ENCODE results near the gene TMEM253. TPM values are rescaled to one million over a fixed set of nuclear protein-coding genes. Genes with fewer than 3 reads are reported as not detected.

Gene TMEM253
- total RNA-seq, 1 donor from 2014 or later, result not detected

DNA sequence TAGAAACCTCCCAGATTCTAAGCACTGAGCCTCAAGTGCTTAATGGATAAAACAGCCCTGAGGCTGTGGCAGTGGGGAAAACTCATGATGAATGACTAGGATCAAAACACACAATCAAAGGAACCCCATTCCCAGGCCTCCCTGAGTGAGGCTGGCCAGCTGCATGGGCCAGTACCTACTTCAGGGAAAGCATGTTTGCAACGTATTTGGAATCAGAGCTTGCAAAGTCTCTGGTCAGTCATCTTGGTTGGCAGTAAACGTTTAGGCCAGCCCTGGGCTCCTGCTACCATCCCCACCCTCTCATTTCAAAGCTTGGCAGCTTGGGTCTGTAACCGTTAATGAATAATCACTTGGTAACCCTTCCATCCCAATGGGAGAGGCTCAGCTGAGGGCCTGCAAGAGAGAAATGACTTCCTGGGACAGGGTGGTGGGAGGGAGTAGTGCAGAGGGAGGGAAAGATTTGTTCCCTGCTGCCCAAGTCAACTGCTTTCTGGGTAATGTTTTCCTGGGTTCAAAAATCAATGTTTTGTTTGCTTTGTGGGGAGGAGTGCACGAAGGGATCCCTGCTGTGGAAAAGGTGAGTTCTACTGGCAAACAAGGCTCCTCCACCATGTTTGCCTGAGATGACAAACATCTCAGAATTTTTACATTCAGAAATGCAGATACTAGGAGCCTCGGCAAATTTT is 45.3 kb upstream of the TMEM253 start:
- no peaks in the 10 kb centered on the region for H3K27me3 ChIP-seq
- no peak for DNase-seq (ENCODE audit: extremely low spot score in 2 of 2)
- intact Hi-C loops (cut with DNase I), result no loop called here
- no peak overlapping the region for H3K27ac ChIP-seq
- TF ChIP-seq, protein P1, sequence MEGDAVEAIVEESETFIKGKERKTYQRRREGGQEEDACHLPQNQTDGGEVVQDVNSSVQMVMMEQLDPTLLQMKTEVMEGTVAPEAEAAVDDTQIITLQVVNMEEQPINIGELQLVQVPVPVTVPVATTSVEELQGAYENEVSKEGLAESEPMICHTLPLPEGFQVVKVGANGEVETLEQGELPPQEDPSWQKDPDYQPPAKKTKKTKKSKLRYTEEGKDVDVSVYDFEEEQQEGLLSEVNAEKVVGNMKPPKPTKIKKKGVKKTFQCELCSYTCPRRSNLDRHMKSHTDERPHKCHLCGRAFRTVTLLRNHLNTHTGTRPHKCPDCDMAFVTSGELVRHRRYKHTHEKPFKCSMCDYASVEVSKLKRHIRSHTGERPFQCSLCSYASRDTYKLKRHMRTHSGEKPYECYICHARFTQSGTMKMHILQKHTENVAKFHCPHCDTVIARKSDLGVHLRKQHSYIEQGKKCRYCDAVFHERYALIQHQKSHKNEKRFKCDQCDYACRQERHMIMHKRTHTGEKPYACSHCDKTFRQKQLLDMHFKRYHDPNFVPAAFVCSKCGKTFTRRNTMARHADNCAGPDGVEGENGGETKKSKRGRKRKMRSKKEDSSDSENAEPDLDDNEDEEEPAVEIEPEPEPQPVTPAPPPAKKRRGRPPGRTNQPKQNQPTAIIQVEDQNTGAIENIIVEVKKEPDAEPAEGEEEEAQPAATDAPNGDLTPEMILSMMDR (IDR thresholded peaks at IDR 0.05), result no peak
- TF ChIP-seq POLR2AphosphoS5 (IDR thresholded peaks at IDR 0.05; ENCODE audit: insufficient read depth in 1 of 2, low read depth in 1 of 2) (no peak), POLR2A (IDR thresholded peaks at IDR 0.05) (no peak)
- H3K4me3 ChIP-seq, result no peak overlapping the region
- H3K36me3 ChIP-seq, result no peaks in the 10 kb centered on the region
- H3K9me3 ChIP-seq, result no peaks in the 10 kb centered on the region
- no peaks in the 10 kb centered on the region for H3K4me1 ChIP-seq

DNA sequence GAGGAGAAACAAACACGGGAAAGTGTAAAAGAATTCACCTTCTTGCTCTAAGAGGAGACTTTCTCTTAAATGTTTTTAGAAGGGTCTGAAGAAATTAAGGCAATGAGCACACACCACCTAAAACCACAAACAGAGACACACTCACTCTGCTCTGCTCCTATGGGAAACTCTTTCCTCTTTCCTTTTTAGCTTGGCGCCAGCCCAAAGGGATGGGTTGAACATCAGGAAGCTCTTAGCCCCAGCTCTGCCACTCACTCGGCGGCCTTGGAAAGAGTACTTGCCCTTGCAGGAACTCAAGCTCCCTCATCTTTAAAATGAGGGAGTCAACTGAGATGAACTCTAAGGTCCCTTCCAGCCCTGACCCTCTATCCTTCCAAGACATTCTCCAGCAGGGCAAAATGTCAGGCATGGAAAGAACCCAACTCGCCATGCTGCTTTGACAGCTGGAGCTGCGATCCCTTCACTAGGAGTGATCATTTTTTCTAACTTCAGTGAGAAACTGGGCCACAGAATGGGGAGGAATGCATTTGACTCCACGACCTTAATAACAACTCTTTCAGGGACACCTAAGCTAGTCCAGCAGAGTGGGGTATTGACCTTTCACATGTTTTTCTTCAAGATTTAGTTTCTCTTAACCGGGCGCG is 44.2 kb upstream of the TMEM253 start:
- no peaks in the 10 kb centered on the region for H3K4me1 ChIP-seq
- TF ChIP-seq, protein P1 (IDR thresholded peaks at IDR 0.05), result no peak
- TF ChIP-seq POLR2A (IDR thresholded peaks at IDR 0.05) (no peak), POLR2AphosphoS5 (IDR thresholded peaks at IDR 0.05; ENCODE audit: insufficient read depth in 1 of 2, low read depth in 1 of 2) (no peak)

DNA sequence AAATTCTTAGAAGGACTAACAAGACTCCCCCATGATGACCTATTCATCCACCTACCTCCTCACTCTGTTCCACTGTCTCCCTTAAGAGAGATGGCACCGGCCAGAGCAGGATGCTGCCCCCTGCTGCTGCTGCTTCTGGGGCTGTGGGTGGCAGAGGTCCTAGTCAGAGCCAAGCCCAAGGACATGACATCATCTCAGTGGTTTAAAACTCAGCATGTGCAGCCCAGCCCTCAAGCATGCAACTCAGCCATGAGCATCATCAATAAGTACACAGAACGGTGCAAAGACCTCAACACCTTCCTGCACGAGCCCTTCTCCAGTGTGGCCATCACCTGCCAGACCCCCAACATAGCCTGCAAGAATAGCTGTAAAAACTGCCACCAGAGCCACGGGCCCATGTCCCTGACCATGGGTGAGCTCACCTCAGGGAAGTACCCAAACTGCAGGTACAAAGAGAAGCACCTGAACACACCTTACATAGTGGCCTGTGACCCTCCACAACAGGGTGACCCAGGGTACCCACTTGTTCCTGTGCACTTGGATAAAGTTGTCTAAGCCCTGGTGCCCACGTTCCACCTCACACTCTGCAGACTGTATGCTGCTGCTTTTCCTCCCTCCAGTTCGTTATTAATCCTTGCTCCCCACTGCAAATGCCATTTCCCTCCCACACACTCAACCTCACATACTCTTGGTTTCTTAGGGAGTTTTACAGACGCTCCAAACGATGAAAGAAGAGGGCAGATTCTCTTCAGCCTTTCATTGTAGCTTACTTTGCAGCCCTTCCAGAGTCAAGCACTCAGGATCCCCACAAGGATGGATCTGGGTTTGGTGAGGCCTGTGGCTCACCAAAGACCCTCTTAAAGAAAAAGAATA is 42.8 kb upstream of the TMEM253 start, which contains the start of gene RNASE8:
TSS of gene RNASE8 (plus strand) at position 20 of the 873 bp plus-strand sequence. CDS start at position 91, 71 bp downstream.
- intact Hi-C loops (cut with DNase I), result no loop called here
- no peak for DNase-seq (ENCODE audit: extremely low spot score in 2 of 2)
- Histone ChIP-seq H3K36me3 (no peaks in the 10 kb centered on the region), H3K4me3 (no peak within 1 kb of the TSS), H3K27me3 (no peaks in the 10 kb centered on the region), H3K4me1 (no peaks in the 10 kb centered on the region), H3K27ac (no peak within 1 kb of the TSS), H3K9me3 (no peaks in the 10 kb centered on the region)
- TF ChIP-seq POLR2AphosphoS5 (IDR thresholded peaks at IDR 0.05; ENCODE audit: insufficient read depth in 1 of 2, low read depth in 1 of 2) (no peak), POLR2A (IDR thresholded peaks at IDR 0.05) (no peak)
- TF ChIP-seq, protein P1 (IDR thresholded peaks at IDR 0.05), result no peak

More for the DNA sequence above, 44.2 kb upstream of the TMEM253 start:
- DNase-seq (ENCODE audit: extremely low spot score in 2 of 2), result no peak
- Histone ChIP-seq H3K27ac (no peak overlapping the region), H3K9me3 (no peaks in the 10 kb centered on the region), H3K27me3 (no peaks in the 10 kb centered on the region), H3K36me3 (no peaks in the 10 kb centered on the region), H3K4me3 (no peak overlapping the region)
- intact Hi-C loops (cut with DNase I), result no loop called here

DNA sequence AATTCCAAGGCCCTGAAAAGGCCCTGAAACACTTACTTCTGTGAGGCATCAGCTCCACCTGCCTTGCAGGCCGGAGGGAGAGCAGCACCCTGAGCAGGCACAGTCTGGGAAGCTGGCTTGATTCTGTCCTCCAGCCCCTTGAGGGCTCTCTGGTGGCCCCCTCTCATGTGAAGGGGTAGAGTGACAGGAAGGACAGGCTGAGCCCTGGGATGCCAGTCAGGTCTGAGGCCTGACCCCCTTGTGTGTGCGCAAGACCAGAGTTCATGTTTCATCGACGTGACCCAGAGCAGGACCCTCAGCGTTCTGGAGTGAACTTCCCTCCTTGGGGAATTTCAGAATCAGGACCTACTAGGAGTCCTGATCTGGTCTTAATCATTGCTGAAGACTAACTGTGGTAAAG is 42.0 kb upstream of the TMEM253 start:
- no peaks in the 10 kb centered on the region for H3K36me3 ChIP-seq
- DNase-seq (ENCODE audit: extremely low spot score in 2 of 2), result no peak
- no peak overlapping the region for H3K27ac ChIP-seq
- no peaks in the 10 kb centered on the region for H3K9me3 ChIP-seq
- TF ChIP-seq, protein P1 (IDR thresholded peaks at IDR 0.05), result no peak
- TF ChIP-seq POLR2A (IDR thresholded peaks at IDR 0.05) (no peak), POLR2AphosphoS5 (IDR thresholded peaks at IDR 0.05; ENCODE audit: insufficient read depth in 1 of 2, low read depth in 1 of 2) (no peak)
- H3K4me3 ChIP-seq, result no peak overlapping the region
- no peaks in the 10 kb centered on the region for H3K4me1 ChIP-seq
- intact Hi-C loops (cut with DNase I), result no loop called here
- H3K27me3 ChIP-seq, result no peaks in the 10 kb centered on the region

Data from vagina (tissue), 2 donors.